ENCODE data around the gene RPS6KA5. TPM values are rescaled to one million over a fixed set of nuclear protein-coding genes. Genes with fewer than 3 reads are reported as not detected.

RPS6KA5 gene
- total RNA-seq, 1 experiment from 2014 or later = 24.2 TPM

DNA sequence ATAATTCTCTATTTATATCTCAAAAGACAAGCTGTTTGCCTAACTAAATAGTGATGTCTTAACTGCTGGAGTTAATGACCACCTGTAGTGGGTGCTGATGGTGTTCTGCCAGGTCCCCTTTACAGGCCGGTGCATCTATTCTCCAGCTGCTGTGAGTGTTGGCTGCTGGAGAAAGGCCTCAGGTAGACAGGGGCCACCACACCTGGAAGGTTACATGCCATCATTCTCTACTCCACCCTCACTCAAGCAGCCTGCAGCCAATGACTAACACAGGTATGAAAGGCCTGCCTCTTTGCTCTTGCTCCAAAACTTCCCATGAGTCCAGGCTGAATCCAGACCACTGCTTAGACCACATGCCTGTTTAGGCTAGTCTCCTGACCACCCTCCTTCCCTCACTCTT lies 73.9 kb downstream of the RPS6KA5 start:
- RAD21 ChIA-PET (ENCODE audit: low non-redundant PET in 1 of 2, low total read pairs in 2 of 2, uncharacterized antibody in 2 of 2, unreplicated experiment in 2 of 2) = no interaction called here
- TF ChIP-seq POLR2AphosphoS5 (IDR thresholded peaks at IDR 0.05; ENCODE audit: low read depth, low read length) (peak; percentile 20; the same call in 1 of the 2 replicates), TCF7L2 (IDR thresholded peaks at IDR 0.05; ENCODE audit: borderline replicate concordance, extremely low read depth, insufficient read depth, insufficient read length) (no peak), EZH2phosphoT487 (IDR thresholded peaks at IDR 0.05; ENCODE audit: borderline replicate concordance) (no peak), ZNF274 (IDR thresholded peaks at IDR 0.05; ENCODE audit: low read depth, low read length) (no peak), JUND (IDR thresholded peaks at IDR 0.05) (no peak), SRF (IDR thresholded peaks at IDR 0.05; ENCODE audit: low read depth) (no peak), CEBPB (IDR thresholded peaks at IDR 0.05; ENCODE audit: low read depth) (no peak), CBX3 (IDR thresholded peaks at IDR 0.05; ENCODE audit: low read depth) (peak; percentile 52; the same call in 1 of the 2 replicates), CTCF (IDR thresholded peaks at IDR 0.05 in 2 of 3, conservative IDR thresholded peaks at IDR 0.05 in 1 of 3; ENCODE audit: borderline replicate concordance in 1 of 3, insufficient read depth in 1 of 3, low read depth in 2 of 3, low read length in 2 of 3) (no peak), YY1 (IDR thresholded peaks at IDR 0.05; ENCODE audit: extremely low read depth, insufficient replicate concordance, low read depth, low read length) (no peak), ZFX (IDR thresholded peaks at IDR 0.05) (no peak), EZH2 (IDR thresholded peaks at IDR 0.05) (no peak), SP1 (IDR thresholded peaks at IDR 0.05; ENCODE audit: low read depth) (0 out of 2 replicates have a peak, but pooled peaks have one; percentile 35), REST (IDR thresholded peaks at IDR 0.05; ENCODE audit: low read depth) (no peak)
- TF ChIP-seq, protein P1, sequence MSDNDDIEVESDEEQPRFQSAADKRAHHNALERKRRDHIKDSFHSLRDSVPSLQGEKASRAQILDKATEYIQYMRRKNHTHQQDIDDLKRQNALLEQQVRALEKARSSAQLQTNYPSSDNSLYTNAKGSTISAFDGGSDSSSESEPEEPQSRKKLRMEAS (IDR thresholded peaks at IDR 0.05) = peak; percentile 49
- TF ChIP-seq, protein P2, sequence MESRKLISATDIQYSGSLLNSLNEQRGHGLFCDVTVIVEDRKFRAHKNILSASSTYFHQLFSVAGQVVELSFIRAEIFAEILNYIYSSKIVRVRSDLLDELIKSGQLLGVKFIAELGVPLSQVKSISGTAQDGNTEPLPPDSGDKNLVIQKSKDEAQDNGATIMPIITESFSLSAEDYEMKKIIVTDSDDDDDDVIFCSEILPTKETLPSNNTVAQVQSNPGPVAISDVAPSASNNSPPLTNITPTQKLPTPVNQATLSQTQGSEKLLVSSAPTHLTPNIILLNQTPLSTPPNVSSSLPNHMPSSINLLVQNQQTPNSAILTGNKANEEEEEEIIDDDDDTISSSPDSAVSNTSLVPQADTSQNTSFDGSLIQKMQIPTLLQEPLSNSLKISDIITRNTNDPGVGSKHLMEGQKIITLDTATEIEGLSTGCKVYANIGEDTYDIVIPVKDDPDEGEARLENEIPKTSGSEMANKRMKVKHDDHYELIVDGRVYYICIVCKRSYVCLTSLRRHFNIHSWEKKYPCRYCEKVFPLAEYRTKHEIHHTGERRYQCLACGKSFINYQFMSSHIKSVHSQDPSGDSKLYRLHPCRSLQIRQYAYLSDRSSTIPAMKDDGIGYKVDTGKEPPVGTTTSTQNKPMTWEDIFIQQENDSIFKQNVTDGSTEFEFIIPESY (IDR thresholded peaks at IDR 0.05; ENCODE audit: extremely low read depth, insufficient replicate concordance, low read length) = no peak
- Histone ChIP-seq H3K9me3 (ENCODE audit: control insufficient read depth in 1 of 2, insufficient read depth in 1 of 2, low read depth in 1 of 2, low read length in 2 of 2) (no peaks in the 10 kb centered on the region), H3K4me2 (ENCODE audit: low read length) (peak overlapping the region; percentile 24), H3K27me3 (ENCODE audit: insufficient read depth, low read length) (no peaks in the 10 kb centered on the region), H3K36me3 (ENCODE audit: control insufficient read depth in 1 of 2, insufficient read depth in 2 of 2, low read length in 2 of 2) (no peaks in the 10 kb centered on the region), H4K20me1 (ENCODE audit: insufficient read depth) (no peaks in the 10 kb centered on the region), H3K4me1 (ENCODE audit: control insufficient read depth in 1 of 2, insufficient read depth in 2 of 2, low read length in 2 of 2) (peaks cover 10 to 26% of the 10 kb centered on the region in 2 experiments), H3K4me3 (replicated peaks in 1 of 2; ENCODE audit: low read depth in 1 of 2, low read length in 2 of 2) (no peak overlapping the region), H3K9ac (ENCODE audit: low read length) (no peak overlapping the region), H3K9me2 (ENCODE audit: insufficient read depth) (no peaks in the 10 kb centered on the region), H3K79me2 (ENCODE audit: insufficient read depth, low read length) (peaks cover 2% of the 10 kb centered on the region; the same call in 1 of the 2 replicates), H2AFZ (ENCODE audit: low read depth, low read length, poor library complexity, severe bottlenecking) (no peak overlapping the region), H3K27ac (ENCODE audit: low read depth, low read length) (no peak overlapping the region)
- POLR2A ChIA-PET = no interaction called here
- CTCF ChIA-PET = no interaction called here
- DNase-seq (ENCODE audit: low read depth, low spot score) (no peak), ATAC-seq (peak; percentile 82)
- intact Hi-C loops (cut with micrococcal nuclease) = no loop called here
- BruUV-seq (replicated peaks) = no TSS peak

Measured in HCT116 (cell line).